HEK293 (cell line): ENCODE measurements around the gene RCC1.

Experiments
- CTCF ChIA-PET: fragments of 350-600 bp; formaldehyde crosslinking; extraction: SDS; loops from one replicate; lab custom pipeline; 2021; ENCODE audit warnings: antibody characterized with exemption; lab: Yijun Ruan, JAX
- POLR2A ChIA-PET: fragments of 300-600 bp; formaldehyde crosslinking; extraction: SDS; loops from one replicate; lab custom pipeline; 2020; ENCODE audit warnings: antibody characterized with exemption, inconsistent platforms; lab: Yijun Ruan, JAX
- H3K27ac ChIP-seq: fragments of 200-500 bp; sonication (Bioruptor generic); 2 replicates; pipeline ENCODE4 v1.5.1; 2014; ENCODE audit warnings: low read depth, low read length, control low read depth, inconsistent platforms; ENCODE audit errors: extremely low read depth
- H3K36me3 ChIP-seq, 2 experiments: fragments of 200-500 bp in 1 of 2; sonication (Bioruptor generic) in 1 of 2; 1 replicate in 1 of 2; 2 replicates in 1 of 2; pipeline ENCODE4 v1.5.1; 2014 to 2017; ENCODE audit warnings: inconsistent platforms in 2 of 2, low read length in 2 of 2; ENCODE audit not compliant: control insufficient read depth in 2 of 2, insufficient read depth in 1 of 2
- H3K4me1 ChIP-seq: fragments of 200-500 bp; sonication (Bioruptor generic); 2 replicates; pipeline ENCODE4 v1.5.1; 2014; ENCODE audit warnings: mild to moderate bottlenecking, low read length, inconsistent platforms; ENCODE audit not compliant: control insufficient read depth, insufficient read depth
- H3K4me3 ChIP-seq: 2 replicates; pipeline ENCODE4 v1.5.1; 2011; ENCODE audit warnings: low read depth, mild to moderate bottlenecking, control low read depth, low read length, moderate library complexity
- H3K9me3 ChIP-seq: fragments of 200-500 bp; sonication (Bioruptor generic); 2 replicates; pipeline ENCODE4 v1.5.1; 2014; ENCODE audit warnings: low read depth, low read length, inconsistent platforms; ENCODE audit not compliant: control insufficient read depth, insufficient read depth
- CTCF ChIP-seq: fragments of 450-650 bp; formaldehyde crosslinking; IDR thresholded peaks from 2 replicates; pipeline ENCODE4 v1.5.1; 2016; ENCODE audit warnings: missing biosample characterization, missing genetic modification characterization
- KLF17 ChIP-seq: fragments of 450-650 bp; formaldehyde crosslinking; IDR thresholded peaks from 2 replicates; pipeline ENCODE4 v1.5.1; 2016; ENCODE audit warnings: missing biosample characterization, missing genetic modification characterization
- PBX3 ChIP-seq: sonication (generic); formaldehyde crosslinking; IDR thresholded peaks from 2 replicates; pipeline ENCODE4 v1.8.1; 2022; ENCODE audit warnings: mild to moderate bottlenecking, moderate library complexity, missing genetic modification reagents
- PRDM1 ChIP-seq: fragments of 450-650 bp; formaldehyde crosslinking; IDR thresholded peaks from 2 replicates; pipeline ENCODE4; 2016; ENCODE audit warnings: missing biosample characterization, missing genetic modification characterization
- PRDM10 ChIP-seq: fragments of 450-650 bp; formaldehyde crosslinking; IDR thresholded peaks from 2 replicates; pipeline ENCODE4 v1.5.1; 2016; ENCODE audit warnings: missing biosample characterization, missing genetic modification characterization
- REPIN1 ChIP-seq: fragments of 450-650 bp; formaldehyde crosslinking; IDR thresholded peaks from 2 replicates; pipeline ENCODE4 v1.5.1; 2017; ENCODE audit warnings: missing biosample characterization, missing genetic modification characterization, low read depth
- ZBTB26 ChIP-seq: fragments of 450-650 bp; formaldehyde crosslinking; optimal IDR thresholded peaks from 2 replicates; pipeline ENCODE3; 2016; ENCODE audit warnings: missing biosample characterization, mild to moderate bottlenecking, missing genetic modification characterization
- ZFP41 ChIP-seq: fragments of 450-650 bp; formaldehyde crosslinking; IDR thresholded peaks from 2 replicates; pipeline ENCODE4 v1.5.1; 2016; ENCODE audit warnings: missing biosample characterization, missing genetic modification characterization, borderline replicate concordance
- ZNF112 ChIP-seq: fragments of 450-650 bp; formaldehyde crosslinking; IDR thresholded peaks from 2 replicates; pipeline ENCODE4 v1.5.0; 2017; ENCODE audit warnings: missing biosample characterization, missing genetic modification characterization
- ZNF133 ChIP-seq: fragments of 450-650 bp; formaldehyde crosslinking; IDR thresholded peaks from 2 replicates; pipeline ENCODE4 v1.5.1; 2016; ENCODE audit warnings: missing biosample characterization, missing genetic modification characterization
- ZNF140 ChIP-seq: fragments of 450-650 bp; formaldehyde crosslinking; IDR thresholded peaks from 2 replicates; pipeline ENCODE4 v1.5.1; 2016; ENCODE audit warnings: missing biosample characterization, missing genetic modification characterization
- ZNF148 ChIP-seq: fragments of 450-650 bp; formaldehyde crosslinking; IDR thresholded peaks from 2 replicates; pipeline ENCODE4 v1.5.0; 2017; ENCODE audit warnings: missing biosample characterization, missing genetic modification characterization, borderline replicate concordance
- ZNF324 ChIP-seq: fragments of 450-650 bp; formaldehyde crosslinking; IDR thresholded peaks from 2 replicates; pipeline ENCODE4 v1.5.1; 2016; ENCODE audit warnings: missing biosample characterization, missing genetic modification characterization
- ZNF48 ChIP-seq: fragments of 450-650 bp; formaldehyde crosslinking; IDR thresholded peaks from 2 replicates; pipeline ENCODE4 v1.5.1; 2016; ENCODE audit warnings: missing biosample characterization, missing genetic modification characterization
- ZNF510 ChIP-seq: fragments of 450-650 bp; formaldehyde crosslinking; IDR thresholded peaks from 2 replicates; pipeline ENCODE4 v1.5.1; 2018; ENCODE audit warnings: mild to moderate bottlenecking, missing genetic modification characterization, missing biosample characterization; ENCODE audit not compliant: insufficient replicate concordance
- ZNF530 ChIP-seq: fragments of 450-650 bp; formaldehyde crosslinking; IDR thresholded peaks from 2 replicates; pipeline ENCODE4 v1.5.1; 2016; ENCODE audit warnings: low read depth, missing biosample characterization, missing genetic modification characterization
- ZNF654 ChIP-seq: fragments of 450-650 bp; formaldehyde crosslinking; IDR thresholded peaks from 2 replicates; pipeline ENCODE4 v1.5.1; 2016; ENCODE audit warnings: low read depth, missing biosample characterization, missing genetic modification characterization
- ZNF701 ChIP-seq: fragments of 450-650 bp; formaldehyde crosslinking; IDR thresholded peaks from 2 replicates; pipeline ENCODE4 v1.5.1; 2016; ENCODE audit warnings: missing biosample characterization, missing genetic modification characterization
- ZNF785 ChIP-seq: fragments of 450-650 bp; formaldehyde crosslinking; IDR thresholded peaks from 2 replicates; pipeline ENCODE4 v1.5.1; 2016; ENCODE audit warnings: missing biosample characterization, missing genetic modification characterization
- ZSCAN18 ChIP-seq: fragments of 450-650 bp; formaldehyde crosslinking; IDR thresholded peaks from 2 replicates; pipeline ENCODE4 v1.5.1; 2016; ENCODE audit warnings: missing biosample characterization, missing genetic modification characterization

The RCC1 gene

GRCh38 chr1:28537457-28538199, 31.8 kb downstream of the RCC1 start:
- Histone ChIP-seq H3K36me3 (peaks cover 13 to 53% of the 10 kb centered on the region in 2 experiments), H3K4me3 (no peak overlapping the region), H3K4me1 (no peaks in the 10 kb centered on the region), H3K27ac (no peak overlapping the region), H3K9me3 (no peaks in the 10 kb centered on the region)
- TF ChIP-seq PBX3 (no peak), ZNF510 (tag by site-specific recombination) (no peak), ZNF133 (tag by site-specific recombination) (no peak), ZNF701 (tag by site-specific recombination) (no peak), CTCF (tag by site-specific recombination) (no peak)
- ChIA-PET POLR2A (no interaction called here), CTCF (interaction anchor here (0.5 to 0.9 kb wide), 3 partner anchors 11 to 44 kb away, joined by 3 to 6 read pairs (median 3); no protein-coding TSS in a partner anchor)

GRCh38 chr1:28538286-28538685, 32.4 kb downstream of the RCC1 start:
- Histone ChIP-seq H3K4me1 (no peaks in the 10 kb centered on the region), H3K4me3 (no peak overlapping the region), H3K9me3 (no peaks in the 10 kb centered on the region), H3K36me3 (peaks cover 12 to 47% of the 10 kb centered on the region in 2 experiments), H3K27ac (no peak overlapping the region)
- TF ChIP-seq REPIN1 (no peak), ZNF48 (no peak), ZBTB26 (no peak), ZNF148 (tag by site-specific recombination) (no peak), PRDM10 (tag by site-specific recombination) (no peak), KLF17 (tag by site-specific recombination) (no peak), ZNF112 (tag by site-specific recombination) (no peak), ZSCAN18 (tag by site-specific recombination) (no peak), ZNF785 (tag by site-specific recombination) (no peak), ZNF654 (tag by site-specific recombination) (no peak), ZNF140 (tag by site-specific recombination) (no peak), PRDM1 (tag by site-specific recombination) (no peak), ZFP41 (tag by site-specific recombination) (no peak), ZNF530 (no peak), ZNF324 (tag by site-specific recombination) (no peak)
- CTCF ChIA-PET: interaction anchor here (0.5 kb wide), 1 partner anchor 44 kb away, joined by 3 read pairs; no protein-coding TSS in a partner anchor
- POLR2A ChIA-PET: interaction anchor here (0.5 kb wide), 1 partner anchor 16 kb away, joined by 3 read pairs; no protein-coding TSS in a partner anchor
